OCI-LY7 (cell line): ENCODE results near the gene C14orf132.

ENCODE experiments used
- EZH2phosphoT487 ChIP-seq: fragments of 200-600 bp; sonication (generic); IDR thresholded peaks from 2 replicates; pipeline ENCODE4 v1.6.1; 2018; ENCODE audit warnings: low read depth, borderline replicate concordance, mild to moderate bottlenecking, mixed run types, antibody characterized with exemption, low read length, moderate library complexity, mixed read lengths
- TF ChIP-seq, protein P1 (sequence below): fragments of 200-600 bp; sonication (generic); conservative IDR thresholded peaks from 2 replicates; pipeline ENCODE4 v1.5.1; 2014; ENCODE audit warnings: mild to moderate bottlenecking, antibody characterized with exemption, low read length, moderate library complexity, mixed read lengths

- TF ChIP-seq, protein P1, sequence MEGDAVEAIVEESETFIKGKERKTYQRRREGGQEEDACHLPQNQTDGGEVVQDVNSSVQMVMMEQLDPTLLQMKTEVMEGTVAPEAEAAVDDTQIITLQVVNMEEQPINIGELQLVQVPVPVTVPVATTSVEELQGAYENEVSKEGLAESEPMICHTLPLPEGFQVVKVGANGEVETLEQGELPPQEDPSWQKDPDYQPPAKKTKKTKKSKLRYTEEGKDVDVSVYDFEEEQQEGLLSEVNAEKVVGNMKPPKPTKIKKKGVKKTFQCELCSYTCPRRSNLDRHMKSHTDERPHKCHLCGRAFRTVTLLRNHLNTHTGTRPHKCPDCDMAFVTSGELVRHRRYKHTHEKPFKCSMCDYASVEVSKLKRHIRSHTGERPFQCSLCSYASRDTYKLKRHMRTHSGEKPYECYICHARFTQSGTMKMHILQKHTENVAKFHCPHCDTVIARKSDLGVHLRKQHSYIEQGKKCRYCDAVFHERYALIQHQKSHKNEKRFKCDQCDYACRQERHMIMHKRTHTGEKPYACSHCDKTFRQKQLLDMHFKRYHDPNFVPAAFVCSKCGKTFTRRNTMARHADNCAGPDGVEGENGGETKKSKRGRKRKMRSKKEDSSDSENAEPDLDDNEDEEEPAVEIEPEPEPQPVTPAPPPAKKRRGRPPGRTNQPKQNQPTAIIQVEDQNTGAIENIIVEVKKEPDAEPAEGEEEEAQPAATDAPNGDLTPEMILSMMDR, result no peak
- TF ChIP-seq EZH2phosphoT487, result no peak
Observed at GRCh38 chr14:96088911-96089310, 49.7 kb downstream of the C14orf132 start.
